Natural killer cell (primary cell): ENCODE results near the gene NECTIN3. TPM values are rescaled to one million over a fixed set of nuclear protein-coding genes. Genes with fewer than 3 reads are reported as not detected.

Source experiments
- ATAC-seq, 3 donors: fragments of 150-1000 bp in 2 of 3; fragments of 200-7000 bp in 1 of 3; cut with Tn5 transposase; 1 replicate in 1 of 3; 2 replicates in 2 of 3; pipeline ENCODE4 v1.10.0; 2021; ENCODE audit warnings: mild to moderate bottlenecking in 2 of 3, moderate library complexity in 2 of 3
- DNase-seq, 2 donors: peaks; one replicate each; pipeline versions ENCODE4 v3.0.0 to v3.0.0-alpha.2; 2013 to 2021; ENCODE audit warnings: mixed read lengths in 1 of 2
- H3K27ac ChIP-seq: one replicate; pipeline ENCODE4 v1.5.1; 2013; ENCODE audit warnings: mild to moderate bottlenecking, low read length
- H3K27me3 ChIP-seq: one replicate; pipeline ENCODE4 v1.6.1; 2013; ENCODE audit warnings: low read length; ENCODE audit not compliant: control insufficient read depth, insufficient read depth
- H3K36me3 ChIP-seq: one replicate; pipeline ENCODE4 v1.6.1; 2013; ENCODE audit warnings: low read length; ENCODE audit not compliant: control insufficient read depth, insufficient read depth
- H3K4me1 ChIP-seq: one replicate; pipeline ENCODE4 v1.6.1; 2013; ENCODE audit warnings: low read length; ENCODE audit not compliant: control insufficient read depth, insufficient read depth
- H3K4me3 ChIP-seq: one replicate; pipeline ENCODE4 v1.5.1; 2013; ENCODE audit warnings: low read length
- H3K9me3 ChIP-seq: one replicate; pipeline ENCODE4 v1.6.1; 2013; ENCODE audit warnings: low read length; ENCODE audit not compliant: control insufficient read depth, insufficient read depth
- H3K27ac Mint-ChIP-seq, 2 donors: one replicate each; pipeline ENCODE4 v1.8.0; 2022; ENCODE audit warnings: mild to moderate bottlenecking in 2 of 2, mixed read lengths in 2 of 2, moderate library complexity in 1 of 2
- H3K27me3 Mint-ChIP-seq, 2 donors: one replicate each; pipeline ENCODE4 v1.8.0; 2022; ENCODE audit warnings: low read depth in 2 of 2, mixed read lengths in 2 of 2
- H3K36me3 Mint-ChIP-seq: one replicate; pipeline ENCODE4 v1.8.0; 2022; ENCODE audit warnings: mixed read lengths
- H3K4me1 Mint-ChIP-seq, 2 donors: one replicate each; pipeline ENCODE4 v1.8.0; 2022; ENCODE audit warnings: mixed read lengths in 2 of 2
- H3K4me3 Mint-ChIP-seq: one replicate; pipeline ENCODE4 v1.8.0; 2022; ENCODE audit warnings: mild to moderate bottlenecking, moderate library complexity, mixed read lengths
- H3K9me3 Mint-ChIP-seq, 2 donors: one replicate each; pipeline ENCODE4 v1.8.0; 2022; ENCODE audit warnings: mixed read lengths in 2 of 2
- WGBS: methylation state at CpG from one replicate; pipeline ENCODE4 v1.1.7; 2013; ENCODE audit warnings: missing lambda C conversion rate; ENCODE audit not compliant: insufficient coverage; 5-methylcytosine and 5-hydroxymethylcytosine counted together
- intact Hi-C: fragments of 100-400 bp; cut with micrococcal nuclease; formaldehyde crosslinking; loops from one replicate; pipeline ENCODE4 v1.14.2; 2022
- total RNA-seq, 4 donors: library from RNA; stranded (reverse); fragments of 120-200 nt in 1 of 4; gene quantifications; one replicate each; pipeline versions ENCODE4 v1.2.3 to v1.2.4, GENCODE V29; 2013 to 2022
- TF ChIP-seq, protein P1 (sequence below): fragments of 200-600 bp; IDR thresholded peaks from one replicate; pipeline ENCODE4 v1.8.0; 2022; ENCODE audit warnings: antibody characterized with exemption

NECTIN3 gene
- total RNA-seq, 3 donors from 2014 or later (not counting 1 experiment from before 2014, with no cell fraction given) = 0.26 to 3.7 (median 2.3) TPM

DNA sequence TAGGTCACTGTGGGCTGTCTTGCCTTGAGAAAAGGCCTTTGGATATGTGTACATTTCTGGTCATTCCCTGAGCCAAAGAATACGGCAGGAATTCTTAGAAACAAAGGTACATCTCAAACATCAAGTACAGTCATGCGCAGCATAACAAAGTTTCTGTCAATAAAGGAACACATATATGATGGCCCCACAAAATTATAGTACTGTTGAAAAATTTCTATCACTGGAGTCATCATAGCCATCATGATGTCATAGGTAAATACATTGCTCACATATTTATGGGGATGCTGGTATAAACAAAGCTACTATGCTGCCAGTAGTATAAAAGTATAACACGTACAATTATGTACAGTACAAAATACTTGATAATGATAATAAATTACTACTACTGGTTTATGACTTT lies 38.9 kb upstream of the NECTIN3 start:
- H3K9me3 Mint-ChIP-seq = peaks cover 7 to 12% of the 10 kb centered on the region in 2 donors
- no peak overlapping the region for H3K27ac Mint-ChIP-seq
- ATAC-seq = no peak
- peaks cover 2 to 7% of the 10 kb centered on the region in 2 donors for H3K27me3 Mint-ChIP-seq
- DNase-seq = no peak
- H3K9me3 ChIP-seq = peaks cover 6% of the 10 kb centered on the region
- TF ChIP-seq, protein P1, sequence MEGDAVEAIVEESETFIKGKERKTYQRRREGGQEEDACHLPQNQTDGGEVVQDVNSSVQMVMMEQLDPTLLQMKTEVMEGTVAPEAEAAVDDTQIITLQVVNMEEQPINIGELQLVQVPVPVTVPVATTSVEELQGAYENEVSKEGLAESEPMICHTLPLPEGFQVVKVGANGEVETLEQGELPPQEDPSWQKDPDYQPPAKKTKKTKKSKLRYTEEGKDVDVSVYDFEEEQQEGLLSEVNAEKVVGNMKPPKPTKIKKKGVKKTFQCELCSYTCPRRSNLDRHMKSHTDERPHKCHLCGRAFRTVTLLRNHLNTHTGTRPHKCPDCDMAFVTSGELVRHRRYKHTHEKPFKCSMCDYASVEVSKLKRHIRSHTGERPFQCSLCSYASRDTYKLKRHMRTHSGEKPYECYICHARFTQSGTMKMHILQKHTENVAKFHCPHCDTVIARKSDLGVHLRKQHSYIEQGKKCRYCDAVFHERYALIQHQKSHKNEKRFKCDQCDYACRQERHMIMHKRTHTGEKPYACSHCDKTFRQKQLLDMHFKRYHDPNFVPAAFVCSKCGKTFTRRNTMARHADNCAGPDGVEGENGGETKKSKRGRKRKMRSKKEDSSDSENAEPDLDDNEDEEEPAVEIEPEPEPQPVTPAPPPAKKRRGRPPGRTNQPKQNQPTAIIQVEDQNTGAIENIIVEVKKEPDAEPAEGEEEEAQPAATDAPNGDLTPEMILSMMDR = no peak
- H3K4me3 Mint-ChIP-seq = no peak overlapping the region
- no peaks in the 10 kb centered on the region for H3K36me3 ChIP-seq
- no peak overlapping the region for H3K27ac ChIP-seq
- no peaks in the 10 kb centered on the region for H3K4me1 Mint-ChIP-seq
- H3K27me3 ChIP-seq = no peaks in the 10 kb centered on the region
- no peaks in the 10 kb centered on the region for H3K4me1 ChIP-seq
- peaks cover 8% of the 10 kb centered on the region for H3K36me3 Mint-ChIP-seq
- intact Hi-C loops = no loop called here
- H3K4me3 ChIP-seq = no peak overlapping the region
- WGBS = 100% methylated on average over 1 of the region's 3 CpGs

DNA sequence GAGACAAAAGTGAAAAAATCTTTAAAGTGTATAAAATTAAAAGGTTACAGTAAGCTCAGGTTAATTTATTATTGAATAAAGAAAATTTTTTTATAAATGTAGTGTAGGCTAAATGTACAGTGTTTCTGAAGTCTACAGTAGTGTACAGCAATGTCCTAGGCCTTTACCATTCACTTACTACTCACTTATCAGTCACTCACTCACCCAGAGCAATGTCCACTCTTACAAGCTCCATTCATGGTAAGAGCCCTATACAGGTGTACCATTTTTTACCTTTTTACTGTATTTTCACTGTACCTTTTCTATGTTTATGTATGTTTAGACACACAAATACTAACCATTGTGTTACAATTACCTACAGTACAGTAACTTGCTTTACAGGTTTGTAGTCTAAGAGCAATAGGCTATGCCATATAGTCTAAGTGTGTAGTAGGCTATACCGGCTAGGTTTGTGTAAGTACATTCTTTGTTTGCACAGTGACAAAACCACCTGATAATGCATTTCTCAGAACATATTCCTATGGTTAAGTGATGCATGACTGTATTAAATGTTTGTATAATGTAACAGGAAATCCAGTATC lies 38.1 kb upstream of the NECTIN3 start:
- no peak overlapping the region for H3K27ac ChIP-seq
- H3K4me3 Mint-ChIP-seq = no peak overlapping the region
- peaks cover 2 to 7% of the 10 kb centered on the region in 2 donors for H3K27me3 Mint-ChIP-seq
- TF ChIP-seq, protein P1 = no peak
- peaks cover 8% of the 10 kb centered on the region for H3K36me3 Mint-ChIP-seq
- H3K4me3 ChIP-seq = no peak overlapping the region
- ATAC-seq (no peak), DNase-seq (no peak)
- H3K36me3 ChIP-seq = no peaks in the 10 kb centered on the region
- H3K9me3 Mint-ChIP-seq = peaks cover 7 to 12% of the 10 kb centered on the region in 2 donors
- H3K9me3 ChIP-seq = peaks cover 6% of the 10 kb centered on the region
- WGBS = no CpG with 5 or more reads among the region's 1 CpG
- H3K27me3 ChIP-seq = no peaks in the 10 kb centered on the region
- H3K27ac Mint-ChIP-seq = no peak overlapping the region
- no peaks in the 10 kb centered on the region for H3K4me1 ChIP-seq
- H3K4me1 Mint-ChIP-seq = no peaks in the 10 kb centered on the region
- intact Hi-C loops = no loop called here

DNA sequence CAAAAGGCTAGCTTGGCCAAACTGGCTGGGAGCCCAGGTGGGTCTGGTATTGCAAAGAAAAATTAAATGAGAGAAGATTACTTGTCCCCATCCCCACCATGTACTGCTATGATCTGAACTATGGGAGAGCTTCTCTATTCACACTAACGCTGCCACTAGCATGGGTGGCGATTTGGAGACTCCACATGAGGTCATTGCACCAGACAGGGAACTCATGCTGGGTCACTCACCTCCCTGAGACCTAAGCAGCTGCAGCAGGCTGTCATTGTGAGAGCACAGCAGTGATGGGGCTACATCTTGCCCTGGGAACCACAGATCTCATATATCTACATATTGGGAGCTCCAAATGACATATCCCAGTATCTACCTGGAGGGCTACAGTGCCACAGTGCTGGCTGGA lies 36.3 kb upstream of the NECTIN3 start:
- DNase-seq = no peak
- Histone ChIP-seq H3K9me3 (peaks cover 6% of the 10 kb centered on the region), H3K27me3 (no peaks in the 10 kb centered on the region), H3K4me1 (no peaks in the 10 kb centered on the region), H3K36me3 (no peaks in the 10 kb centered on the region), H3K27ac (no peak overlapping the region), H3K4me3 (no peak overlapping the region)
- Mint-ChIP-seq H3K36me3 (peaks cover 8% of the 10 kb centered on the region), H3K27ac (no peak overlapping the region), H3K4me1 (no peaks in the 10 kb centered on the region), H3K27me3 (peaks cover 2 to 7% of the 10 kb centered on the region in 2 donors), H3K9me3 (peaks cover 8 to 12% of the 10 kb centered on the region in 2 donors), H3K4me3 (no peak overlapping the region)
- TF ChIP-seq, protein P1 = no peak
- no peak for ATAC-seq
- intact Hi-C loops = no loop called here
- 80% methylated on average over 2 of the region's 2 CpGs for WGBS

DNA sequence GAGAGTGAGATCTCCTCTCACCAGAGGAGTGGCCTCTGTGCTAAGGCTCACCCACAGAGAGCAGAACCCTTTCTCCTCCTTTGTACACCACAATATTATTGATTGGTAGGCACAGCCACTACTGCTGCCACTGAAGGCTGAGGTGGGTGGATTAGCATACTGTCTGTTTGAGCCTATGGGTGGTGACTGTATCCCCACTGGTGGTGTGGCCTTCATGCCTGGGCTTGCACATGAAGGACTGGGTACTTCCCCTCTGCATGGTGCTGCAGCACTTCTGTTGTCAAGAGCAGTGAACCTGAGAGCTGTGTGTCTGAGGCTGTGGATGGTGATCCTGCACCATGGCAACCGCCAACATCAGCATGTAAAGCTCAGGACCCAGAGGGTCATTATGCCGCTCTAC lies 35.7 kb upstream of the NECTIN3 start:
- 92% methylated on average over 2 of the region's 2 CpGs for WGBS
- Mint-ChIP-seq H3K9me3 (peaks cover 9 to 12% of the 10 kb centered on the region in 2 donors), H3K4me1 (no peaks in the 10 kb centered on the region), H3K27ac (no peak overlapping the region), H3K36me3 (peaks cover 8% of the 10 kb centered on the region), H3K4me3 (no peak overlapping the region), H3K27me3 (peaks cover 2 to 7% of the 10 kb centered on the region in 2 donors)
- Histone ChIP-seq H3K36me3 (no peaks in the 10 kb centered on the region), H3K27me3 (no peaks in the 10 kb centered on the region), H3K4me3 (no peak overlapping the region), H3K4me1 (no peaks in the 10 kb centered on the region), H3K9me3 (peaks cover 6% of the 10 kb centered on the region), H3K27ac (no peak overlapping the region)
- no peak for DNase-seq
- intact Hi-C loops = no loop called here
- TF ChIP-seq, protein P1 = no peak
- ATAC-seq = no peak
